Panc1 (cell line): ENCODE results near the gene KCNQ4. TPM values are rescaled to one million over a fixed set of nuclear protein-coding genes. Genes with fewer than 3 reads are reported as not detected.
A peak's percentile ranks its signal among the peaks of the same experiment; 100 is the strongest.

Source experiments
- ATAC-seq: fragments of 200-7000 bp; cut with Tn5 transposase; 2 replicates; pipeline ENCODE4 v1.9.1; 2020; ENCODE audit warnings: mild to moderate bottlenecking, moderate library complexity
- BruUV-seq: library from RNA; stranded (reverse); fragments of 400-500 nt; replicated peaks from 2 replicates; lab custom pipeline; 2021; lab: Mats Ljungman, UMichigan
- CTCF ChIA-PET: fragments of 300-600 bp; sonication (Branson Sonifier 250); formaldehyde crosslinking; loops from one replicate; lab custom pipeline; 2022; ENCODE audit warnings: antibody characterized with exemption; lab: Charles Lee
- POLR2A ChIA-PET: fragments of 300-600 bp; sonication (Branson Sonifier 250); formaldehyde crosslinking; loops from one replicate; lab custom pipeline; 2022; ENCODE audit warnings: antibody characterized with exemption; lab: Charles Lee
- DNase-seq: peaks from one replicate; pipeline ENCODE4 v3.0.0-alpha.2; 2010; ENCODE audit warnings: low read depth, low spot score
- H3K27ac ChIP-seq: 2 replicates; pipeline ENCODE4 v1.5.1; 2011; ENCODE audit warnings: mild to moderate bottlenecking, low read length, inconsistent platforms
- H3K27me3 ChIP-seq: fragments of 200-500 bp; sonication (Bioruptor generic); 2 replicates; pipeline ENCODE4 v1.6.0; 2014; ENCODE audit warnings: low read length, inconsistent platforms; ENCODE audit not compliant: control insufficient read depth, insufficient read depth
- H3K36me3 ChIP-seq: fragments of 200-500 bp; sonication (Bioruptor generic); 2 replicates; pipeline ENCODE4 v1.5.1; 2014; ENCODE audit warnings: inconsistent platforms, mild to moderate bottlenecking, low read length, moderate library complexity; ENCODE audit not compliant: control insufficient read depth, insufficient read depth
- H3K4me1 ChIP-seq: 2 replicates; pipeline ENCODE4 v1.5.1; 2011; ENCODE audit warnings: inconsistent platforms, mild to moderate bottlenecking, low read length, moderate library complexity; ENCODE audit not compliant: control insufficient read depth, insufficient read depth
- H3K4me3 ChIP-seq, 2 experiments: 2 replicates each; pipeline ENCODE4 v1.5.1; 2011 to 2012; ENCODE audit warnings: low read depth in 2 of 2, low read length in 2 of 2, mild to moderate bottlenecking in 2 of 2, inconsistent platforms in 1 of 2, moderate library complexity in 1 of 2
- H3K9me3 ChIP-seq: fragments of 200-500 bp; sonication (Bioruptor generic); 2 replicates; pipeline ENCODE4 v1.5.1; 2014; ENCODE audit warnings: low read depth, mild to moderate bottlenecking, inconsistent platforms, low read length, moderate library complexity; ENCODE audit not compliant: control insufficient read depth, insufficient read depth
- POLR2AphosphoS5 ChIP-seq: IDR thresholded peaks from 2 replicates; pipeline ENCODE4 v1.6.1; 2012; ENCODE audit warnings: mild to moderate bottlenecking, low read depth, low read length, moderate library complexity
- SIN3A ChIP-seq: IDR thresholded peaks from 2 replicates; pipeline ENCODE4 v1.6.1; 2012; ENCODE audit warnings: low read depth, mild to moderate bottlenecking, low read length, moderate library complexity, borderline replicate concordance; ENCODE audit not compliant: insufficient read depth
- TCF7L2 ChIP-seq: IDR thresholded peaks from 2 replicates; pipeline ENCODE4 v1.6.1; 2011; ENCODE audit warnings: mild to moderate bottlenecking, low read depth, low read length, inconsistent platforms
- in situ Hi-C: cut with HindIII; loops from 2 replicates; pipeline ENCODE4 v1.10.0; 2016; ENCODE audit warnings: low sequenced_read_pairs, low pct_unique_long_range_greater_than_20kb
- intact Hi-C: fragments of 100-400 bp; cut with micrococcal nuclease; formaldehyde crosslinking; loops from one replicate; pipeline ENCODE4 v1.10.0; 2022; ENCODE audit not compliant: unreplicated experiment
- total RNA-seq: library from RNA; stranded (reverse); gene quantifications from one replicate; pipeline ENCODE4 v1.2.1, GENCODE V29; 2021; ENCODE audit not compliant: unreplicated experiment
- TF ChIP-seq, protein P1 (sequence below), 2 experiments: IDR thresholded peaks; 2 replicates each; pipeline ENCODE4 v1.6.1; 2011 to 2012; ENCODE audit warnings: low read depth in 2 of 2, control low read depth in 1 of 2, low read length in 1 of 2, mild to moderate bottlenecking in 1 of 2, moderate library complexity in 1 of 2; ENCODE audit not compliant: insufficient read depth in 1 of 2
- TF ChIP-seq, protein P2 (sequence below): fragments of 450-650 bp; IDR thresholded peaks from 2 replicates; pipeline ENCODE4 v1.5.1; 2017; ENCODE audit warnings: mild to moderate bottlenecking

Gene KCNQ4
- total RNA-seq, 1 experiment from 2014 or later, result 2.6 TPM

DNA sequence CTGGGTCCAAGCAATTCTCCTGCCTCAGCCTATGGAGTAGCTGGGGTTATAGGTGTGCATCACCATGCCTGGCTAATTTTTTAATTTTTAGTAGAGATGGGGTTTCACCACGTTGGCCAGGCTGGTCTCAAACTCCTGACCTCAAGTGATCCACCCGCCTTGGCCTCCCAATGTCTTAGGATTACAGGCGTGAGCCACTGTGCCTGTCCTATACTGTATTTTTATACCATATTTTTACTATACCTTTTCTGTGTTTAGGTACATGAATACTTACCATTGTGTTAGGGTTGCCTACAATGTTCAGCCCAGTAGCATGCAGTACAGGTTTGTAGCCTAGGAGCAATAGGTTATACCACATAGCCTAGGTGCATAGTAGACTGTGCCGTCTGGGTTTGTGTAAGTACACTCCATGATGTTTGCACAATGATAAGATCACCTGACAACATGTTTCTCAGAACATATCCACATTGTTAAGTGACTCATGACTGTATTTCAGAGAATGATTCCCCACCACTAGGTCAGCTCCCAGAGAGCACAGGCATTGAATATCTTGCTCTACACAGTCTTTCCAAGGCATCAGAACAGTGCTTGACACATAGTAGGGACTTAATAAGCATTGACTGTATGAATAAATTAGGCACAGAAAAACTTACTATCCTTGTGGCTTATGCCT, 84.6 kb downstream of the KCNQ4 start:
- TF ChIP-seq POLR2AphosphoS5, result no peak
- no peak for TF ChIP-seq TCF7L2
- no peak for TF ChIP-seq SIN3A
- TF ChIP-seq, protein P1, sequence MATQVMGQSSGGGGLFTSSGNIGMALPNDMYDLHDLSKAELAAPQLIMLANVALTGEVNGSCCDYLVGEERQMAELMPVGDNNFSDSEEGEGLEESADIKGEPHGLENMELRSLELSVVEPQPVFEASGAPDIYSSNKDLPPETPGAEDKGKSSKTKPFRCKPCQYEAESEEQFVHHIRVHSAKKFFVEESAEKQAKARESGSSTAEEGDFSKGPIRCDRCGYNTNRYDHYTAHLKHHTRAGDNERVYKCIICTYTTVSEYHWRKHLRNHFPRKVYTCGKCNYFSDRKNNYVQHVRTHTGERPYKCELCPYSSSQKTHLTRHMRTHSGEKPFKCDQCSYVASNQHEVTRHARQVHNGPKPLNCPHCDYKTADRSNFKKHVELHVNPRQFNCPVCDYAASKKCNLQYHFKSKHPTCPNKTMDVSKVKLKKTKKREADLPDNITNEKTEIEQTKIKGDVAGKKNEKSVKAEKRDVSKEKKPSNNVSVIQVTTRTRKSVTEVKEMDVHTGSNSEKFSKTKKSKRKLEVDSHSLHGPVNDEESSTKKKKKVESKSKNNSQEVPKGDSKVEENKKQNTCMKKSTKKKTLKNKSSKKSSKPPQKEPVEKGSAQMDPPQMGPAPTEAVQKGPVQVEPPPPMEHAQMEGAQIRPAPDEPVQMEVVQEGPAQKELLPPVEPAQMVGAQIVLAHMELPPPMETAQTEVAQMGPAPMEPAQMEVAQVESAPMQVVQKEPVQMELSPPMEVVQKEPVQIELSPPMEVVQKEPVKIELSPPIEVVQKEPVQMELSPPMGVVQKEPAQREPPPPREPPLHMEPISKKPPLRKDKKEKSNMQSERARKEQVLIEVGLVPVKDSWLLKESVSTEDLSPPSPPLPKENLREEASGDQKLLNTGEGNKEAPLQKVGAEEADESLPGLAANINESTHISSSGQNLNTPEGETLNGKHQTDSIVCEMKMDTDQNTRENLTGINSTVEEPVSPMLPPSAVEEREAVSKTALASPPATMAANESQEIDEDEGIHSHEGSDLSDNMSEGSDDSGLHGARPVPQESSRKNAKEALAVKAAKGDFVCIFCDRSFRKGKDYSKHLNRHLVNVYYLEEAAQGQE (IDR thresholded peaks at IDR 0.05; ENCODE audit: insufficient read depth in 1 of 2, low read depth in 2 of 2, low read length in 1 of 2), result no peak
- TF ChIP-seq, protein P2, sequence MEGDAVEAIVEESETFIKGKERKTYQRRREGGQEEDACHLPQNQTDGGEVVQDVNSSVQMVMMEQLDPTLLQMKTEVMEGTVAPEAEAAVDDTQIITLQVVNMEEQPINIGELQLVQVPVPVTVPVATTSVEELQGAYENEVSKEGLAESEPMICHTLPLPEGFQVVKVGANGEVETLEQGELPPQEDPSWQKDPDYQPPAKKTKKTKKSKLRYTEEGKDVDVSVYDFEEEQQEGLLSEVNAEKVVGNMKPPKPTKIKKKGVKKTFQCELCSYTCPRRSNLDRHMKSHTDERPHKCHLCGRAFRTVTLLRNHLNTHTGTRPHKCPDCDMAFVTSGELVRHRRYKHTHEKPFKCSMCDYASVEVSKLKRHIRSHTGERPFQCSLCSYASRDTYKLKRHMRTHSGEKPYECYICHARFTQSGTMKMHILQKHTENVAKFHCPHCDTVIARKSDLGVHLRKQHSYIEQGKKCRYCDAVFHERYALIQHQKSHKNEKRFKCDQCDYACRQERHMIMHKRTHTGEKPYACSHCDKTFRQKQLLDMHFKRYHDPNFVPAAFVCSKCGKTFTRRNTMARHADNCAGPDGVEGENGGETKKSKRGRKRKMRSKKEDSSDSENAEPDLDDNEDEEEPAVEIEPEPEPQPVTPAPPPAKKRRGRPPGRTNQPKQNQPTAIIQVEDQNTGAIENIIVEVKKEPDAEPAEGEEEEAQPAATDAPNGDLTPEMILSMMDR, result no peak
- POLR2A ChIA-PET, result interaction anchor here (1.2 to 2.4 kb wide), 2 partner anchors 43 to 81 kb away, joined by 6 to 11 read pairs; no protein-coding TSS in a partner anchor

DNA sequence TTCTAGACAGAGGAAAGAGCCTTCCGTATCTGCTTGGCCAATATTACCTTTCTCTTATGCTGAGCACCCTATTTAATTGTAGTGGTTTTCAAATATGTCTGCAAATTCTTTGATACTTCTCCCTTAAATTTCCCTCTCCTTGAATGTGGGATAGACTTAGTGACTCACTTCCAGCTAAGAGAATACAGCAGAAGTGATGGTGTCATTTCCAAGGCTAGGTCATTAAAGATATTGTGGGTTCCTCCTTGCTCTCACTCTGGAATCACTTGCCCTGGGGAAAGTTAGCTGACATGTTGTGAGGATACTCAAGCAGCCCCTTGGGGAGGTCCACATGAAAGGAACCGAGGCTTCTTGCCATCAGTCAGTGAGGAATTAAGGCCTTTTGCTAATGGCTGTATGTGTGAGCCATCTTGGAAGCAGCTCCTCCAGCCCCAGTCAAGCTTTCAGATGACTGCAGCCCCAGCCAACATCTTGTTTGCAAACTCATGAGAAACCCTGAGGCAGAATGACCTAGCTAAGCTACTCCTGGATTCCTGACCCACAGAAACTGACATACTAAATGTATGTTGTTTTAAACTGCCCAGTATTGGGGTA, 86.6 kb downstream of the KCNQ4 start:
- CTCF ChIA-PET, result no interaction called here
- Histone ChIP-seq H3K27ac (peak overlapping the region; percentile 96; the same call in 1 of the 2 replicates), H3K4me1 (peaks cover 47% of the 10 kb centered on the region), H3K36me3 (no peaks in the 10 kb centered on the region), H3K4me3 (no peak overlapping the region), H3K9me3 (peaks cover 8% of the 10 kb centered on the region; the same call in 1 of the 2 replicates), H3K27me3 (no peaks in the 10 kb centered on the region)
- no peak for TF ChIP-seq POLR2AphosphoS5
- no peak for TF ChIP-seq TCF7L2
- TF ChIP-seq, protein P1 (IDR thresholded peaks at IDR 0.05; ENCODE audit: insufficient read depth in 1 of 2, low read depth in 2 of 2, low read length in 1 of 2), result no peak
- TF ChIP-seq SIN3A, result no peak
- TF ChIP-seq, protein P2, result no peak
- intact Hi-C loops, result no loop called here
- ATAC-seq, result no peak
- POLR2A ChIA-PET, result no interaction called here
- no TSS peak for BruUV-seq
- in situ Hi-C loops, result no loop called here
- DNase-seq, result no peak

More for the DNA sequence above, 84.6 kb downstream of the KCNQ4 start:
- H3K4me1 ChIP-seq, result peaks cover 62% of the 10 kb centered on the region
- in situ Hi-C loops (no loop called here), intact Hi-C loops (no loop called here)
- H3K36me3 ChIP-seq, result no peaks in the 10 kb centered on the region
- H3K27me3 ChIP-seq, result no peaks in the 10 kb centered on the region
- peak; percentile 58 for ATAC-seq
- peak overlapping the region; percentile 96 for H3K27ac ChIP-seq
- no peak overlapping the region for H3K4me3 ChIP-seq
- H3K9me3 ChIP-seq, result peaks cover 8% of the 10 kb centered on the region; the same call in 1 of the 2 replicates
- CTCF ChIA-PET, result interaction anchor here (0.5 to 2.6 kb wide), 3 partner anchors 80 to 86 kb away, joined by 4 to 17 read pairs (median 5); no protein-coding TSS in a partner anchor
- DNase-seq, result peak; percentile 48
- BruUV-seq, result no TSS peak
